Vagina (tissue), 2 donors: Measurements from ENCODE around the gene TMEM40. TPM values are rescaled to one million over a fixed set of nuclear protein-coding genes. Genes with fewer than 3 reads are reported as not detected.

Source experiments
- DNase-seq, 2 donors: peaks; one replicate each; pipeline ENCODE4 v3.0.0-alpha.2; 2017; ENCODE audit errors: extremely low spot score in 2 of 2
- H3K27ac ChIP-seq: fragments of 200-600 bp; sonication (generic); one replicate; pipeline ENCODE4 v1.5.1; 2019
- H3K27me3 ChIP-seq: fragments of 200-600 bp; sonication (generic); one replicate; pipeline ENCODE4 v1.5.1; 2019
- H3K36me3 ChIP-seq, 2 donors: fragments of 200-600 bp; sonication (generic); one replicate each; pipeline ENCODE4 v1.5.1; 2017 to 2019
- H3K4me1 ChIP-seq: fragments of 200-600 bp; sonication (generic); one replicate; pipeline ENCODE4 v1.5.1; 2019
- H3K4me3 ChIP-seq, 2 donors: fragments of 200-600 bp; sonication (generic); 1 replicate in 1 of 2; 2 replicates in 1 of 2; pipeline ENCODE4 v1.5.1; 2016 to 2019
- H3K9me3 ChIP-seq: fragments of 200-600 bp; sonication (generic); one replicate; pipeline ENCODE4 v1.5.1; 2019
- POLR2A ChIP-seq, 2 donors: fragments of 450-650 bp; IDR thresholded peaks; one replicate each; pipeline ENCODE4 v1.6.1; 2017; ENCODE audit warnings: antibody characterized with exemption in 2 of 2, mild to moderate bottlenecking in 2 of 2, moderate library complexity in 2 of 2
- POLR2AphosphoS5 ChIP-seq, 2 donors: sonication (generic); formaldehyde crosslinking; IDR thresholded peaks; one replicate each; pipeline ENCODE4 v1.9.0; 2017; ENCODE audit warnings: antibody characterized with exemption in 2 of 2, mild to moderate bottlenecking in 2 of 2, low read depth in 1 of 2; ENCODE audit not compliant: insufficient read depth in 1 of 2
- intact Hi-C: fragments of 100-400 bp; cut with DNase I; formaldehyde crosslinking; loops from one replicate; pipeline ENCODE4 v1.15.1; 2023
- total RNA-seq: library from RNA; depleted of rRNA; stranded (reverse); fragments of >200 nt; gene quantifications from one replicate; pipeline ENCODE4 v1.2.3, GENCODE V29; 2016
- TF ChIP-seq, protein P1 (sequence below), 3 experiments: fragments of 450-650 bp in 2 of 3; fragments of 200-600 bp in 1 of 3; sonication (generic) in 1 of 3; IDR thresholded peaks; one replicate each; pipeline ENCODE4 v1.5.1; 2017 to 2019; ENCODE audit warnings: antibody characterized with exemption in 3 of 3, mild to moderate bottlenecking in 2 of 3, moderate library complexity in 2 of 3

TMEM40 gene
- total RNA-seq, 1 donor from 2014 or later, result 31.7 TPM

GRCh38 chr3:12750223-12750622 is 8.8 kb downstream of the TMEM40 start:
- no peak for DNase-seq
- Histone ChIP-seq H3K9me3 (no peaks in the 10 kb centered on the region), H3K27me3 (no peaks in the 10 kb centered on the region), H3K36me3 (no peaks in the 10 kb centered on the region), H3K4me1 (peaks cover 16% of the 10 kb centered on the region), H3K4me3 (no peak overlapping the region), H3K27ac (no peak overlapping the region)
- intact Hi-C loops, result no loop called here
- TF ChIP-seq, protein P1, sequence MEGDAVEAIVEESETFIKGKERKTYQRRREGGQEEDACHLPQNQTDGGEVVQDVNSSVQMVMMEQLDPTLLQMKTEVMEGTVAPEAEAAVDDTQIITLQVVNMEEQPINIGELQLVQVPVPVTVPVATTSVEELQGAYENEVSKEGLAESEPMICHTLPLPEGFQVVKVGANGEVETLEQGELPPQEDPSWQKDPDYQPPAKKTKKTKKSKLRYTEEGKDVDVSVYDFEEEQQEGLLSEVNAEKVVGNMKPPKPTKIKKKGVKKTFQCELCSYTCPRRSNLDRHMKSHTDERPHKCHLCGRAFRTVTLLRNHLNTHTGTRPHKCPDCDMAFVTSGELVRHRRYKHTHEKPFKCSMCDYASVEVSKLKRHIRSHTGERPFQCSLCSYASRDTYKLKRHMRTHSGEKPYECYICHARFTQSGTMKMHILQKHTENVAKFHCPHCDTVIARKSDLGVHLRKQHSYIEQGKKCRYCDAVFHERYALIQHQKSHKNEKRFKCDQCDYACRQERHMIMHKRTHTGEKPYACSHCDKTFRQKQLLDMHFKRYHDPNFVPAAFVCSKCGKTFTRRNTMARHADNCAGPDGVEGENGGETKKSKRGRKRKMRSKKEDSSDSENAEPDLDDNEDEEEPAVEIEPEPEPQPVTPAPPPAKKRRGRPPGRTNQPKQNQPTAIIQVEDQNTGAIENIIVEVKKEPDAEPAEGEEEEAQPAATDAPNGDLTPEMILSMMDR (IDR thresholded peaks at IDR 0.05), result no peak
- TF ChIP-seq POLR2A (IDR thresholded peaks at IDR 0.05) (no peak), POLR2AphosphoS5 (IDR thresholded peaks at IDR 0.05; ENCODE audit: insufficient read depth in 1 of 2, low read depth in 1 of 2) (no peak)

DNA sequence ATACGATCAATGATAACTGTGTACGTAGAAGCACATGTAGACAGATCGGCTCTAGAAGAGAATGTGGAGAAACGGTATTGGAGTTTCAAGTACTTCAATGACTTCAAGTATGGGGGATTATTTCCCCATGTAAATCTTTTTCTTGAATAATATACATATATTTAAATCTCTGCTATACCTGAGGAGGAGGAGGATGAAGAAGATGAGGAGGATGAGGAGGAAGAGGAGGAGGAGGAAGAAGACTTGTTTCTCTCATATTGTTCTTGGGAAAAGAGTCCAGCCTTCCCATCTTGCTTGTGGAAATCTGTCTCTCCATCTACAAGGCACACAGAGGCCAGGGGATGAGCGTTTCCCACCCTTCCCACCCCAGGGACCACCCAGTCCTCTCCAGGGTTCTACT is 10.6 kb downstream of the TMEM40 start:
- Histone ChIP-seq H3K4me3 (no peak overlapping the region), H3K27me3 (no peaks in the 10 kb centered on the region), H3K9me3 (no peaks in the 10 kb centered on the region), H3K4me1 (peaks cover 16% of the 10 kb centered on the region), H3K36me3 (no peaks in the 10 kb centered on the region), H3K27ac (no peak overlapping the region)
- TF ChIP-seq POLR2AphosphoS5 (IDR thresholded peaks at IDR 0.05; ENCODE audit: insufficient read depth in 1 of 2, low read depth in 1 of 2), result no peak
- TF ChIP-seq, protein P1 (IDR thresholded peaks at IDR 0.05), result no peak
- no peak for TF ChIP-seq POLR2A (IDR thresholded peaks at IDR 0.05)
- intact Hi-C loops, result no loop called here
- no peak for DNase-seq

DNA sequence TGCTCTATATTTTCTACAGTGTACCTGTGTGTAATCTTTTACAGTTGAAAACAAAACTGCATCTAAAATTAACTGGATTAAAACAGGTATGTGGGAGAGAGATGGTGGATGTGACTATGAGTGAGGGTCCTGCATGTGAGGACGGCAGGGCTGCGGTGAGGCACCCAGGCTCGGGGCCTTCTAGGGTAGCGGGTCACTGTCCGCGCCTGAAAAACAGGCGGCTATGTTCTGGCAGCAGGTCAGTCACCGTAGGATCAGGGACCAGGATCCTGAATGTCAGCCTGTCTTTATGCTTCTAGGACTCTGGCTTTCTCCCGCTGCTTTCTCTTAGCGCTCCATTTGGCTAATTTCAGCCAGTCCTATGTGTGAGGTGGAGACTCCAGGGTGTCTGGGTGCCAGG is 12.6 kb downstream of the TMEM40 start:
- Histone ChIP-seq H3K4me1 (peaks cover 16% of the 10 kb centered on the region), H3K9me3 (no peaks in the 10 kb centered on the region), H3K27me3 (no peaks in the 10 kb centered on the region), H3K27ac (no peak overlapping the region), H3K36me3 (no peaks in the 10 kb centered on the region), H3K4me3 (no peak overlapping the region)
- TF ChIP-seq POLR2A (IDR thresholded peaks at IDR 0.05) (no peak), POLR2AphosphoS5 (IDR thresholded peaks at IDR 0.05; ENCODE audit: insufficient read depth in 1 of 2, low read depth in 1 of 2) (no peak)
- TF ChIP-seq, protein P1 (IDR thresholded peaks at IDR 0.05), result no peak
- DNase-seq, result no peak
- intact Hi-C loops, result no loop called here

- H3K4me3 ChIP-seq, result no peak overlapping the region
- no peaks in the 10 kb centered on the region for H3K36me3 ChIP-seq
Measured at GRCh38 chr3:12744326-12744725, 14.7 kb downstream of the TMEM40 start.

GRCh38 chr3:12743583-12743982 is 15.5 kb downstream of the TMEM40 start:
- no peak for DNase-seq
- Histone ChIP-seq H3K9me3 (no peaks in the 10 kb centered on the region), H3K4me3 (no peak overlapping the region), H3K4me1 (no peaks in the 10 kb centered on the region), H3K27ac (no peak overlapping the region), H3K36me3 (no peaks in the 10 kb centered on the region), H3K27me3 (no peaks in the 10 kb centered on the region)
- TF ChIP-seq POLR2AphosphoS5 (IDR thresholded peaks at IDR 0.05; ENCODE audit: insufficient read depth in 1 of 2, low read depth in 1 of 2), result no peak
- intact Hi-C loops, result no loop called here

More at GRCh38 chr3:12744326-12744725, 14.7 kb downstream of the TMEM40 start:
- intact Hi-C loops, result no loop called here
- no peaks in the 10 kb centered on the region for H3K9me3 ChIP-seq
- TF ChIP-seq POLR2AphosphoS5 (IDR thresholded peaks at IDR 0.05; ENCODE audit: insufficient read depth in 1 of 2, low read depth in 1 of 2) (no peak), POLR2A (IDR thresholded peaks at IDR 0.05) (no peak)
- TF ChIP-seq, protein P1 (IDR thresholded peaks at IDR 0.05), result no peak
- no peaks in the 10 kb centered on the region for H3K27me3 ChIP-seq
- no peaks in the 10 kb centered on the region for H3K4me1 ChIP-seq
- DNase-seq, result no peak
- H3K27ac ChIP-seq, result no peak overlapping the region
